RWPE1 (cell line): ENCODE measurements around the gene WDR70.

Source experiments
- CTCF ChIA-PET: fragments of 350-600 bp; sonication (Branson Sonifier 250); formaldehyde crosslinking; extraction: SDS; loops from one replicate; lab custom pipeline; 2021; lab: Yijun Ruan, JAX
- POLR2A ChIA-PET: fragments of 400-600 bp; formaldehyde crosslinking; extraction: SDS; loops from one replicate; lab custom pipeline; 2020; ENCODE audit warnings: antibody characterized with exemption; ENCODE audit not compliant: low non-redundant PET; lab: Yijun Ruan, JAX
- DNase-seq: peaks from one replicate; pipeline ENCODE4 v3.0.0; 2012; ENCODE audit warnings: low spot score
- H3K27ac ChIP-seq: fragments of 450-650 bp; 2 replicates; pipeline ENCODE4 v1.5.1; 2017
- CTCF ChIP-seq: fragments of 450-650 bp; conservative IDR thresholded peaks from 2 replicates; pipeline ENCODE4 v1.5.1; 2017; ENCODE audit warnings: low read depth, mild to moderate bottlenecking

The WDR70 gene

GRCh38 chr5:37769840-37770239, 390.7 kb downstream of the WDR70 start:
- CTCF ChIA-PET, result interaction anchor here (0.6 to 1.4 kb wide), 2 partner anchors 357 to 1034 kb away, joined by 4 to 5 read pairs; no protein-coding TSS in a partner anchor
- POLR2A ChIA-PET, result no interaction called here
- H3K27ac ChIP-seq, result no peak overlapping the region
- TF ChIP-seq CTCF, result no peak
- DNase-seq, result no peak

- CTCF ChIA-PET, result interaction anchor here (1.4 kb wide), 1 partner anchor 358 kb away, joined by 4 read pairs; no protein-coding TSS in a partner anchor
Measured at GRCh38 chr5:37770786-37771185, 391.7 kb downstream of the WDR70 start.

GRCh38 chr5:37771203-37771611, 392.1 kb downstream of the WDR70 start:
- DNase-seq, result no peak
- no peak for TF ChIP-seq CTCF
- CTCF ChIA-PET, result no interaction called here

More at GRCh38 chr5:37770786-37771185, 391.7 kb downstream of the WDR70 start:
- H3K27ac ChIP-seq, result no peak overlapping the region
- no peak for DNase-seq
- POLR2A ChIA-PET, result no interaction called here
- TF ChIP-seq CTCF, result no peak

GRCh38 chr5:37771731-37772130, 392.6 kb downstream of the WDR70 start:
- H3K27ac ChIP-seq, result no peak overlapping the region
- ChIA-PET CTCF (interaction anchor here (0.7 kb wide), 1 partner anchor 354 kb away, joined by 5 read pairs; no protein-coding TSS in a partner anchor), POLR2A (no interaction called here)
- TF ChIP-seq CTCF, result no peak
- peak; percentile 58 for DNase-seq

More at GRCh38 chr5:37771203-37771611, 392.1 kb downstream of the WDR70 start:
- no peak overlapping the region for H3K27ac ChIP-seq
- POLR2A ChIA-PET, result no interaction called here

GRCh38 chr5:37772255-37772654, 393.1 kb downstream of the WDR70 start:
- TF ChIP-seq CTCF, result no peak
- no peak overlapping the region for H3K27ac ChIP-seq
- no peak for DNase-seq
- ChIA-PET CTCF (interaction anchor here (0.7 kb wide), 1 partner anchor 355 kb away, joined by 5 read pairs; no protein-coding TSS in a partner anchor), POLR2A (no interaction called here)

- no peak for DNase-seq
- ChIA-PET CTCF (no interaction called here), POLR2A (no interaction called here)
- TF ChIP-seq CTCF, result no peak
- no peak overlapping the region for H3K27ac ChIP-seq
Measured at GRCh38 chr5:37773809-37774208, 394.7 kb downstream of the WDR70 start.
